GM20431 (cell line): ENCODE results near the gene FOXF1.

ENCODE experiments used
- in situ Hi-C: fragments of 300-500 bp; cut with MseI, MboI; formaldehyde crosslinking; loops from one replicate; pipeline ENCODE4 v1.15.0; 2020; ENCODE audit warnings: low sequenced_read_pairs; ENCODE audit not compliant: unreplicated experiment

Gene FOXF1

DNA sequence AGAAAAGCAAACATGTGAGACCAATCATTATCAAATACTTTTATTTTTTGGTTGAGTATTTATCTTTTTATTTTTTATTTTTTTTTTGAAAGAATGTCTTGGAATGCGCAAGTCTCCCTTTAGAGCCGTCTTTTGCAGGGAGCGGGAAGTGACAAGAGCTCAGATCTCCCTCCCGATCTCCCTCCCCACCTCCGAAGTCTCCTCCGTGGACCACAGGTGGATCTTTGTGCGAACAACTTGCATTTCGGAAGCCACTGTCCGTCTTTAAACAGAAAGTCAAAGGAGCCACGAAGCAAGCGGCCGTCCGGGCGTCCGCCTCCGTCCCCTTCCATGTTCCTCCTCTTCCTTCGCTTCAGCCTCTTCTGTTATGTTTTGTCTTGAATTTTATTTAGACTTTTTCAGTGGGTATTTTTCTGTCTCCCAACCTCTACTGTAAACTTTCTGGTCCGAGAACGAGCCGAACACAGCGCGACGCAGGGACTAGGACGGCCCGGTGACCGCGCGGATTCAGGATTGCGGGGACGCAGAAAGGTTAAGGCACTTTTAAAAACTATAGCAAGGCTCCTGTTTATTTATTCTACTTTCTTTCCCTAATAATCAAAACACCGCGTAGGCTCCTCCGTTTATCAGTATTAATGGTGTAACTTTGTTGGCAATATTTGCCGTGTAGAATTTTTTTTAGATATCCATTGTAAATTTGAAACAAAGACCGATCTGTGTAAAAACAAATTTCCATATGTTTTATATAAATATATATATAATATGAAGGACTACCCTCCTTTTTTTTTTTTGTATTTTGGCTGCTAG lies 3.3 kb downstream of the FOXF1 start:
- in situ Hi-C loops: loop anchor here (10.0 to 25.0 kb wide), 2 partner anchors 179 to 701 kb away; no protein-coding TSS in a partner anchor

DNA sequence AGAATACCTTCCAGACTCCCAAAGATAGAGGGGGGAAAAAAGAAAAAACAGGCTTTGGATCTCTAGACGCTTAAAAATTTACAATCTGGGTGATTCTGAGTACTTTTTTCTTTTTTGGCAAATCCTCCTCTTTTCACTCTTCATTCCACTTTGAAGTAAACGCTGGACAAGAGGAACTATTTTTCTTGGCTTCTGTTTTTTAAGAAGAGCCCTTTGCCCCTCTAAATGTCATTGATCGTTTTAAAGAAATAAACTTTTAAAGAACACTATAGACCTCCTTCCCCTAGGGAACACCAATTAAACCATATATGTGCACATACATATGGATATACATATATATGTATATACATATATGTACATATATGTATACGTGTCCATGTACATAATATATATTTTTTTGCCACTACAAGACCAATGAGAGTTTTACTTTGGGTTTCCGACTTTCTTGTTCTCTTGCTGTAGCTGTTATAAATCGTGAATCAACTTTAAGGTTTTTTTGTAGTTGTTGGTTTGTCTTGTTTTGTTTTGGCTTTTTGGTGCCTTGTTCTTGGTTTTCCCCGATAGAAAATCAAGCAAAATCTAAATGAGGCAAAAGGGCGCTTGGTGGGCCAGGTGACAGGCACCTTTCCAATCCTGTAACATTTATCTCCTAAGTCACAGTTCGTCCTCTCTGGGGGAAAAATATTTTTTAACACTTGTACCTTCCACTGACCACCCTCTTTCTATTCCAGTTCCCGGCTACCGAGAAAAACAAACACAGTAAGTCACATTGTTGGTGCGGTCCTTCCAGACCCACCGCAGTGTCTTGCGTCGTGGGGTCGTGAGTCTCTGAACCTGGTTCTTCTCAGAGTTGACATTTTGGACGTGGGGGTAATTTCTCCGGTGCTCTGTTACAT lies 4.4 kb downstream of the FOXF1 start:
- in situ Hi-C loops: loop anchor here (10.0 to 25.0 kb wide), 2 partner anchors 180 to 702 kb away; no protein-coding TSS in a partner anchor

DNA sequence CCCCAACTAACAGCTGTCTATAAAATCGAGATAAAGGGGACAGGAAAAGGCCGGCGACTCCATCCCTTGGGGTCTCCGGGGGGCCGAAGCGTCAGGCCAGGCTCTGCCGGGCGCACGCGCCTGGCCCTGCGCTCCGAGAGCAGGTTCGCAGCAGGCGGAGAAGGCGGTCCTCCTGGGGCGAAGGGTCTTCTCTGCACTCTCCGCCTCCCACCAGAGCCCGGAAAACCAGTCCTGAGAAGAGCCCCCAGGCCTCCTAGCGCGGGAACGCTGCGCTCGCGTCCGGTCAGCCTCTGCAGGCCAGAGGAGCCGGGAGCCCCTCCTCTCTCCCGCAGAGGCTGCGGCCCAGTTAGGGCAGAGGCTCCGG lies 5.1 kb downstream of the FOXF1 start:
- in situ Hi-C loops: loop anchor here (10.0 to 25.0 kb wide), 2 partner anchors 181 to 703 kb away; no protein-coding TSS in a partner anchor

DNA sequence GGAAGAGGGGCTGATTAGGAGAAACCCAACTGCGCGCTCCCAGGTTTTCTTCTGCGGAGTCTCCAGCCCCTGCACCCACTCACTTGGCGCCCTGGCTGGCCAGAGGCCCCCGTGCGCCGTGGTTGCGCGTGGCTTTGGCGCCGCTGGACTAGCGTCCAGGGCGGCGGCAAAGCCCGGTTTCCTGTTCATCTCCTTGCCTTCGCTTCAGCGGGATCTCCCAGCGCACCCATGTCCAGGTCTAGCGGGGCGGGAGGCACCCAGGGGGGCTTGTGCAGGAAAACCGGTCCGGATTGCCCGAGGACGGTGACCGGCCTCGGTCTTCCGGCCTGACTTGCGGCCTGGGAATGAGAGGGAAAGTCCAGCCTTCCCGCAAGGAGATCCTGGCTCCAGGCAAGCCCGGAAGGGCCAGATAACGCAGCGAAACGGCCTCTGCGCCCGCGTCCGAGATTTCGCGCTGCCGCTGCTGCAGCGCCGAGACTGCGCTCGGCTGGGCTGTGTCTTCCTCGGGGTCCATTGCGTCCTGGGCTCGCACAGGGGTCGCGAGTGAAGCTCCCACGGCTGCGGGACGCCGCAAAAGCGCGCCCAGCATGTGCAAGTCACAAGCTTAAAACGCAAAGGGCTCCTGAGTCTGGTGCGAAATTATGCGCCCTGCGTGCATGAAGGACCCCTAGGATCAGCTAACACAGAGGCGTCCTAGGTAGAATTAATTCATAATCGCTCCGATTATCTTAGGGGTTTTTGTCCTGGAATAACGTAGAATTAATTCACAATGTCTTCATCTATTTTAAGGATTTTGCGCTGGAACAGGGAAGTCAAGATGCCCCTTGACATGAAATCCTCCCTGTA lies 5.7 kb downstream of the FOXF1 start:
- in situ Hi-C loops: loop anchor here (10.0 to 25.0 kb wide), 2 partner anchors 181 to 704 kb away; no protein-coding TSS in a partner anchor

DNA sequence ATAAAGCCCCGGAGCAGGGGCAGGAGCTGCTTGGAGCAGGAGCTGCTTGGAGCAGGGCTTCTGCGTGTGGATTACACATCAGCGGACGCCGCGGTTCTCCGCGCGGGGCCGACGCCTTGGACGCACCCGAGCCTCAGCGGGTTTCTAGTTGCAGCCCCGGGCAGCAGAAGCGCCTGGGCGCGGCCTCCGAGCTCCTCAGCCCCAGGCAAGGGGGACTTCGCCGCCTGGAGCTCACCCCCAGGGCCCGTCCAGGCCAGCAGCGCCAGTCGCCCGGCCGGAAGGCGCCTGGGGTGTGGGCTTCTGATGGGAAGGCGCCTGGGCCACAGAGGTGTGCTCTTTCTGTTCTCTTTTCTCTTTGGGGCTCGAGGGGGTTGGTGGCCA lies 6.3 kb downstream of the FOXF1 start:
- in situ Hi-C loops: loop anchor here (10.0 to 25.0 kb wide), 2 partner anchors 182 to 704 kb away; no protein-coding TSS in a partner anchor

DNA sequence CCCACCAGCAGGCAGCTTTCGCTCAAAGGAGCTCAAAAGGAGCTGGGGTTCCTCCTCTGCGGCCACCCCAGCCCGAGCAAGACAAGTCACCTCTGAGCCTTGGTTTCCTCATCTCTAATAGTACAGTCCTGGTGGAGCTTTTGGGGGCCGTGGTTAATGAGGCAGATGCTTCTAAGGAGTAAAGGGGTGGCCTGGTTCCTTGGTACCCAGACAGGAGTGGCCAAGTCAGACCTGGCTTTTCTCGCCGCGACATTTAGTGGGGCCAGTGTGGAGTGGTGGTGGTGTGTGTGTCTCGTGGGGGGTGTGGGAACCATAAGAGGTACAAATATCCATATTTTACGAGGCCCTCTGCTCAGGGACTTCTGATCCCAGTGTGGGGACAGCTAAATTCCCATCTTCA lies 6.7 kb downstream of the FOXF1 start:
- in situ Hi-C loops: loop anchor here (10.0 to 25.0 kb wide), 2 partner anchors 182 to 705 kb away; no protein-coding TSS in a partner anchor

DNA sequence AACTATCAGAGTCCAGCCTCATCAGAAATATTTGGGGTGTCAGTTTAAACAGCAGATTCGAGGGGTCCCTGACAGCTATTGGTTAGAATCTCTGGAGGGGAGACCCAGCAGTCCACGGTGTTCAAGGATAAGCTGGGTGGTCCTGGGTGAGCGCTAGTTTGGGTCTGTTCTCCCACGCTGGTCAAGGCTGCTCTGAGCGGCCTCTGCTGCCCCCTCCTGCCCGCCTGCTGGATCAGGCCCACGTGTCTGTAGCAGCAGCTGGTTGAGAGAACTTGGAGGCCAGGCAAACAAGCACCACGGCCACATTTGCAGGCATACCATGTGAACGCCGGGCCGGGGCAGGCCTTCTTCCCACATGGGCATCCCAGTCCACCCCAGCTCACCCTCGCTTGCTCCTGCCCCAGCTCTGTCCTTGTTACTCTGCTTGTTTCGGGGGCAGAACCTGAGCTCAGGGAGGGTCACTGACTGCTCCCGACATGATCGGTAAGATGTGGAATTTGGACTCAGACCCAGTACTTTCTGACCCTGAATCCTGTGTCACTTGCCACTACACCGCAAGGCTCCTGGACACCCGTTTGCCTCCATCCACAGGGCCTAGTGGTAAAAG lies 7.4 kb downstream of the FOXF1 start:
- in situ Hi-C loops: loop anchor here (10.0 to 25.0 kb wide), 2 partner anchors 183 to 705 kb away; no protein-coding TSS in a partner anchor

DNA sequence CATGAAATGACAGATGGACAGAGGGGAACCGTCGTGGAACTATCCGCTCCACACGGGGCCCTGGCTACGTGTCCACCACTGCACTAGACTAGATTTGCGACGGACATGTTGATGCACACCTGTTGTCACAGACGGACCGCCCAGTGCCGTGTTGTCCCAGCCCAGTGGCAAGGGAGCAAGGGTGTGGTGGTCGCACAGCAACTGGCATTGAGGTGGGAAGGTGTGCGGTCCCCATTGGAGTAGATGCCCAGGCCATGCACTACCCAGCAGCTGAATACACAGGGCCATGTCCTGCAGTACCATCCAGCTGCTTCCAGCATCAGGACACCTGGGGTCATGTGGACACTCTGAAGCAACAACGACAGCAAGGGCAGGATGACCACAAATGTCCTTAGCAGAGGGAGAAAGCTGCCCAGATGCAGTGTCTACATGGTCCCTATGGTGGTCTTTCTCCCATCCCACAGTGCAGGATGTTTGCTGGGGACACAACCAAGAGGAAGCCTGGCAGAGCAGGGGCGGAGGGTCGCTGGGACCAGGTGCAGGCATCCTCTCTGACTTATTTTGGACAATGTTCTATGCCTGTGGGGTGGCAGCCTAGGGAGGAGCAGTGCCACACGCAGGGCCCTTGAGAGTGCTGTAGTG lies 8.8 kb downstream of the FOXF1 start:
- in situ Hi-C loops: loop anchor here (10.0 to 25.0 kb wide), 2 partner anchors 184 to 707 kb away; no protein-coding TSS in a partner anchor

DNA sequence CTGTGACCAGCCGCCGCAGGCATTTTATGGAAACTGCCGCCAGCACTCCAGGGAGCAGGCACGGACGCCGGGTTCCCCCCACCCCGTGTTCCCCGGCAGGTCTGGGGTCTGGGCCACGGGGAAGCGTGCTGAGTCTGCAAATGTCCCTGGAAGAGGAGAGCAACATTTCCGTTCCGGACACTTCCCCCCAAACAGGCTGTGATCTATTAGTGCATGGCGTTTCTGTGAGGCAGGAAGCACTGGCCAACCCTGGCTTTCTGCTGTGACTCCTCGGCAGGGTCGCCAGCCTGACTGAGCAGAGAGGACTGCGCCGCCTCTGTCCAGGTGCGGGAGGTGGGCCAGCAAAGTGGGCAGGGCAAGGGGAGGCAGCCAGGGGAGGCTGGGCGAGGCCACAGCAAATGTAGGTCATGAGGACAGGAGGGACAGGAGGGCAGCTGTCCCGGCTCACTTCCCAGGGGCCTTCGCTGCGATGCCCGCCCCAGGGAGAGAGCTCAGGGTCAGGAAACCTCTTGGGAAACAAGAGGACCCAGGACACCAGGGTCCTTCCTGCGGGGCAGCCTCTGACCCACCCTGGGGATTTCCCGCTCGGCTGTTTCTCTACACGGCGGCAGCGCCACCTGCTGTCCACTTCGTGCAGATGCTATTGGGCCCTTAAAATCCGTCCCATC lies 9.5 kb downstream of the FOXF1 start:
- in situ Hi-C loops: loop anchor here (10.0 to 25.0 kb wide), 3 partner anchors 185 to 707 kb away; no protein-coding TSS in a partner anchor

DNA sequence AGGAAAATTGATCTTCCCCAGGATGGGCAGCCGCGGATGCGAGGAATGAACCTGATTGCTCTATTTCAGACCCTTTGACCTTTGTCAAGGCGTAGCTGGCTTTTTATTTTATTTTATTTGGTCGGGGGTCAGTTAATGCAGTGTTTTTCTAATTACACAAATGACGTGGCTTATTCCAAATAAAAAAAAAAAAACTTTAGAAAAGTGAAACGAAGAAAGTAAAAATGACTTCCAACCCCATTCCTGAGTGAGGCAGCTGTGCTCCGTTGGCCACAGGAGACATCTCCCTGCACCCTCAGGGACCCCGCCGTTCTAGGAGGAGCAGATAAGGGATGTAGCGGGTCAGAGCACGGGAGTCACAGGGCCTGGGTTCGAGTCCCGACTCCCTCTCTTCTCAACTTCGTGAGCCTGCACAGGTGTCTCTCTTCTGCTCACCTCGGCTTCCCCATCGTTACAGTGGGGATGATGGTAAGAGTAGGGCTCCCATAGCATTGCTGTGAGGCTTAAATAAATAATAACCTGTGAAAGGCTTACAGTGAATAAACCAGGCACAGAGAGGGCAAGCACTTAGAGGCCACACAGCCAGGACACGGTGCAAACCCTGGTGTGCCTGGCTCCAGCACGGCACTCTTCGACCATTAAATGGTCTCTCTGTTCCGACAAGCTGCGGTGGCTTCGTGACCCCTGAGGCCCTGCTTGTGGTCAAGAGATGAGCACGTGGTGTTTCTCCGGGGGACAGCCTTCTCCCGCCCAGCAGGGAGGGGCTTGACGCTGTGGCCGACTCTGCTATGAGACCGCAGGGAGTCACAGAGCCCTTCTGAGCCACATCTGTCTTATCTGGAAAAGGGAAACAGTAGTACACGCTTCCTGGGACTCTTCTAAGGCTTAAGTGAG lies 10.2 kb downstream of the FOXF1 start:
- in situ Hi-C loops: loop anchor here (10.0 to 25.0 kb wide), 2 partner anchors 446 to 708 kb away; no protein-coding TSS in a partner anchor

DNA sequence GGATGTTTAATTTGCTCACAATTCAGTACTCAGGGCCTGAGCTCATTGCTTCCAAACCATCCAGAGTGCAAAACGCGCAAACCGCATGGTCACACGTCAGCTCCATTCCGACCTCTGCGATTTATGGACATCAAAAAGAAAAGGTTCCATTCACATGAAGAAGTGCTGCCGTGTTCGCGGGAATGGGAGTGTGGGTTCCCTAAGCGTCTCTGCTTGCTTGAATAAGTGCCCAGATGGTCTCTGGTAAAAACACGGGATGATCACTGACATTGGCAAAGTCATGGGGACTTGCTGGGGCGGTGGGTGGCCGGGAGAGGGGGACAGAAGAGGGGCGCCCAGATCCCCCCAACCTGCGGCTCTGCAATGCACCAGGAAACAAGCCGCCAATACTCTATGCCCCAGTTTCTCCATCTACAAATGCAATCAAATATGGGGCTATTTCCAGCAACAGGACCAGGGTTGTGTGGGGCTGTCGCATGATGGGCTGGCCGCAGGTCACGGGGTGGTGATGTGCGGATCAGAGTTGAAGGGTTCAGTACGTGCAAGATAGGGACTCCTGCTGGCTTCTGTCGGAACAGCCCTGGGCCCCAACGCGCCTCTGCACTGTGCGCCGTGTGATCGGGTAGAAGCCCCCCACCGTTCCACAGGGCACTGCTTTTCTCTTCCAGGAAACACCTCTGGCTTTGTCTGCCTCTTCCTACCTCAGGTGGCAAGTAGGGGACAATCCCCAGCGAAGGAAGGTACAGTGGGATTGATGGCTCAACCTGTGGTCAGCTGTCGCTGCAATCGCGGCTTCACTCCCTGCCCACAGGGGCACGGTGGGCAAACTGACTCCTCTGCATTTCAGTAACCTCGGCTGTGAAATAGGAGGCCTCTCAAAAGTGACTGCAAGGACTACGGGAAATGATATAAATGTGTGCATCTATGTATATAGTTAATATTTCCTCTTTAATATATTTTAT lies 11.2 kb downstream of the FOXF1 start:
- in situ Hi-C loops: loop anchor here (10.0 to 25.0 kb wide), 2 partner anchors 447 to 709 kb away; no protein-coding TSS in a partner anchor

DNA sequence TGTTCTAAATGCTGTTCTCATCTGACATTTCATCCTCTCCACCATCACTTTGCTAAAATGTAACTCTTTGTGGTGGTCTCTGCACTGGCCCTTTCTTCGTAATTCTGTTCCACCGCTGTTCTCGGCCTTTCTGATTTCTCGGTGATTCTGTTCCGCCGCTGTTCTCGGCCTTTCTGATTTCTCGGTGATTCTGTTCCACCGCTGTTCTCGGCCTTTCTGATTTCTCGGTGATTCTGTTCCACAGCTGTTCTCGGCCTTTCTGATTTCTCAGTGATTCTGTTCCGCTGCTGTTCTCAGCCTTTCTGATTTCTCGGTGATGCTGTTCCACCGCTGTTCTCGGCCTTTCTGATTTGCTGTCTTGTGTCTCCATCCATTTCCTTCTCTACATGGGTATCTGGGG lies 12.3 kb downstream of the FOXF1 start:
- in situ Hi-C loops: loop anchor here (10.0 to 25.0 kb wide), 2 partner anchors 448 to 710 kb away; no protein-coding TSS in a partner anchor

DNA sequence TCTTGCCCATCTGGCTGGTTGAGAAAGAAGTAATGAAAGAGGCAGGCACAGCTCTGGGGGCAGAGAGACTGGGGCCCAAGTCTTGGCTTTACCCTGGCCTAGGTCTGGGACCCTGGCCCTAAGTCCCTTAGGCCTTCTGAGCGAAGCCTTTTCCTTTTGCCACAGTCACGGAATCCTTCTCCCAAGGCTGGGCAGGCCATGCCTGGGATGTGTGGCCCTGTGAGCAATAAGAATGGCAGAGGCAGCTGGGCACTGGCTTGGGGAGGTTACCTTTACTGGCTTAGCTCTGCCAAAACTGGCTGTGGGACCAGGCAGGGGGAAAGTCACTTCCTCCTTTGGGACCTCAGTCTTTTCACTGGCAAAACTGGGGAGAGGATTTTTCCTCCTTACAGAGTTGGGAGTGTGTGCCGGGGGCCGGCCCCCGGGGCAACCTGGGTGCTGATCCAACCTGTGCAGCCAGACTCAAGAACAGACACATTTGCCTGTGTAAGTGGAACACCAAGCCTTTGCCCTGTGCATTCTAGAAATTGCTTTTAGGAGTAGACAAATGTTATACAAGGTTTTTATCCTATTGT lies 12.9 kb downstream of the FOXF1 start:
- in situ Hi-C loops: loop anchor here (10.0 to 25.0 kb wide), 2 partner anchors 448 to 711 kb away; no protein-coding TSS in a partner anchor

DNA sequence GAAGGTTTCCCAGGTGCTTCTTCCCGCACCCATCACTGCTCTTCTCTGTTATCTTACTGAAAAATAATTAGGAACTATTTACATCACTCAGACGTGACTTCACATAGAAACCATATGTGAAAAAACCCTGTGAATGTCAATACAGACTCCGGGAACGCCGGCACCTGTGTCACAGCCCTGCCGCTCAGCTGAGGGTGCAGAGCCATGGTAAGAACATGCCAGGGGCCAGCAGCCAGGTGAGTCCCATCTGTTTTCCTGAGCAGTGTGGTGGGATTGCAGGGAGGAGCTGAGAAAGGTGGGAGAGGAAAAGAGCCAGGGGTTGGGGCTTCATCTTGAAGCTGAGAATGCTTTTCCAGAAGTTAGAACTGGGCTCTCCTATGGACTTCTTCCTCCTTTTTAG lies 13.7 kb downstream of the FOXF1 start:
- in situ Hi-C loops: loop anchor here (10.0 to 25.0 kb wide), 2 partner anchors 449 to 712 kb away; no protein-coding TSS in a partner anchor

DNA sequence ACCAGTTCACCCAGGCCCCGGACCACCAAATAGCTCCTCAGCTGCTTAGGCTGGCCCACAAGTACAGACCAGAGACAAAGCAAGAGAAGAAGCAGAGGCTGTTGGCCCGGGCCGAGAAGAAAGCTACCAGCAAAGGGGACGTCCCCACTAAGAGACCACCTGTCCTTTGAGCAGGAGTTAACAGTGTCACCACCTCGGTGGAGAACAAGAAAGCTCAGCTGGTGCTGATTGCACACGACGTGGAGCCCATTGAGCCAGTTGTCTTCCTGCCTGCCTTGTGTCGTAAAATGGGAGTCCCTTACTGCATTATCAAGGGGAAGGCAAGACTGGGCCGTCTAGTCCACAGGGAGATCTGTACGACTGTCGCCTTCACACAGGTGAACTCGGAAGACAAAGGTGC lies 15.4 kb downstream of the FOXF1 start:
- in situ Hi-C loops: loop anchor here (10.0 kb wide), 1 partner anchor 451 kb away; no protein-coding TSS in a partner anchor
